Measurements from ENCODE around the gene PLEK. TPM values are rescaled to one million over a fixed set of nuclear protein-coding genes. Genes with fewer than 3 reads are reported as not detected.
A peak's percentile ranks its signal among the peaks of the same experiment; 100 is the strongest.

Gene PLEK
- total and polyA plus RNA-seq, 9 of the 15 experiments (the other 6 are each of a cell fraction or from before 2014, with no cell fraction given), result 0.14 to 1.2 (median 0.36) TPM

DNA sequence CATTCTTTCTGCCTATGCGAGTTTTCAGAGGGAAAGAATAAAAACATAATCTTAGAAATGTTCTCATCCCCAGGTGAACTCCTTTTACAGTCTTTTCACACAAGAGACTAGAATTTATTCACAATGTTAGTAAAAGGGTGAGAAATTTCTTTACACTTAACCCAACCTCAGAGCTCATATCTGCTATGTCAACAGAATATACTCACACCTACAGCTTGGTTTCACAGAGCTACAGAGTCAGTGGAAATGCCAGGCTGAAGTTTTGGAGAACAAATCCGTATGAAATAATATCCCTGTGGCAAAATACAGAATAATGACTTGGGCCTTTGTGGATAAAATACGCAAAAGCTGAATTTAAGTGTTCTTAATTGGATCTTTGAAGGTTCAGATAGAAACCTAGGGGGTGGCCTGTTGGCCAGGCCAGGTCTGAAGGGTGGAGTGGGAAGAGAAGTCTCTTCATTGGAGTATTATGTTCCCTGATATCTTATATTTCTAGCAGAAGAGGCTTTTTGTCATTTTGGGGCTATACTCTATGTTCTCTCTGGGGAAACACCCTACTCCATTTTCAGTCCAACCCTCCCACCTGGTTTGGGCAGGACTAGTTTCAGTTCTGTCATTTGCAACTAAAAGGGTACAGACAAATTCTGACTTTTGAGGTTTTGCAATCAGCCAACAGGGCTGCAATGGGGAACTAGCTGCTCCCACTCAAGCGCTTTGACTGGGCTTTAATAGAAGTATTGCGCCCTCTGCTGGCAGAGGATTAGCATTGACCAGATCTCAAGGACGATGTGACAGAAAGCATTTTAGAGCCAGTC, 76.3 kb downstream of the PLEK start (continued):
- TF ChIP-seq, protein P1, sequence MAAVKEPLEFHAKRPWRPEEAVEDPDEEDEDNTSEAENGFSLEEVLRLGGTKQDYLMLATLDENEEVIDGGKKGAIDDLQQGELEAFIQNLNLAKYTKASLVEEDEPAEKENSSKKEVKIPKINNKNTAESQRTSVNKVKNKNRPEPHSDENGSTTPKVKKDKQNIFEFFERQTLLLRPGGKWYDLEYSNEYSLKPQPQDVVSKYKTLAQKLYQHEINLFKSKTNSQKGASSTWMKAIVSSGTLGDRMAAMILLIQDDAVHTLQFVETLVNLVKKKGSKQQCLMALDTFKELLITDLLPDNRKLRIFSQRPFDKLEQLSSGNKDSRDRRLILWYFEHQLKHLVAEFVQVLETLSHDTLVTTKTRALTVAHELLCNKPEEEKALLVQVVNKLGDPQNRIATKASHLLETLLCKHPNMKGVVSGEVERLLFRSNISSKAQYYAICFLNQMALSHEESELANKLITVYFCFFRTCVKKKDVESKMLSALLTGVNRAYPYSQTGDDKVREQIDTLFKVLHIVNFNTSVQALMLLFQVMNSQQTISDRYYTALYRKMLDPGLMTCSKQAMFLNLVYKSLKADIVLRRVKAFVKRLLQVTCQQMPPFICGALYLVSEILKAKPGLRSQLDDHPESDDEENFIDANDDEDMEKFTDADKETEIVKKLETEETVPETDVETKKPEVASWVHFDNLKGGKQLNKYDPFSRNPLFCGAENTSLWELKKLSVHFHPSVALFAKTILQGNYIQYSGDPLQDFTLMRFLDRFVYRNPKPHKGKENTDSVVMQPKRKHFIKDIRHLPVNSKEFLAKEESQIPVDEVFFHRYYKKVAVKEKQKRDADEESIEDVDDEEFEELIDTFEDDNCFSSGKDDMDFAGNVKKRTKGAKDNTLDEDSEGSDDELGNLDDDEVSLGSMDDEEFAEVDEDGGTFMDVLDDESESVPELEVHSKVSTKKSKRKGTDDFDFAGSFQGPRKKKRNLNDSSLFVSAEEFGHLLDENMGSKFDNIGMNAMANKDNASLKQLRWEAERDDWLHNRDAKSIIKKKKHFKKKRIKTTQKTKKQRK (IDR thresholded peaks at IDR 0.05; ENCODE audit: borderline replicate concordance, low read depth, low read length), result no peak
- TF ChIP-seq ZBTB7A (IDR thresholded peaks at IDR 0.05; ENCODE audit: borderline replicate concordance, control insufficient read depth, low read depth, low read length), result no peak
- TF ChIP-seq NFIC (IDR thresholded peaks at IDR 0.05), result no peak
- TF ChIP-seq ZNF561 (CRISPR knock-in tag; conservative IDR thresholded peaks at IDR 0.05), result no peak
- no peak for TF ChIP-seq SNIP1 (IDR thresholded peaks at IDR 0.05; ENCODE audit: low read depth)
- TF ChIP-seq PRPF4 (IDR thresholded peaks at IDR 0.05; ENCODE audit: insufficient read depth, low read depth, low read length, poor library complexity, severe bottlenecking), result no peak
- no peak for TF ChIP-seq MNT (conservative IDR thresholded peaks at IDR 0.05)
- TF ChIP-seq U2AF1 (optimal IDR thresholded peaks at IDR 0.05; ENCODE audit: low read depth, low read length), result no peak
- TF ChIP-seq CBFA2T3 (IDR thresholded peaks at IDR 0.05), result no peak
- TF ChIP-seq ARHGAP35 (IDR thresholded peaks at IDR 0.05; ENCODE audit: partially characterized antibody), result no peak
- peak; percentile 56; the same call in 1 of the 2 replicates for TF ChIP-seq EP300 (IDR thresholded peaks at IDR 0.05; ENCODE audit: low read length)
- TF ChIP-seq, protein P2, sequence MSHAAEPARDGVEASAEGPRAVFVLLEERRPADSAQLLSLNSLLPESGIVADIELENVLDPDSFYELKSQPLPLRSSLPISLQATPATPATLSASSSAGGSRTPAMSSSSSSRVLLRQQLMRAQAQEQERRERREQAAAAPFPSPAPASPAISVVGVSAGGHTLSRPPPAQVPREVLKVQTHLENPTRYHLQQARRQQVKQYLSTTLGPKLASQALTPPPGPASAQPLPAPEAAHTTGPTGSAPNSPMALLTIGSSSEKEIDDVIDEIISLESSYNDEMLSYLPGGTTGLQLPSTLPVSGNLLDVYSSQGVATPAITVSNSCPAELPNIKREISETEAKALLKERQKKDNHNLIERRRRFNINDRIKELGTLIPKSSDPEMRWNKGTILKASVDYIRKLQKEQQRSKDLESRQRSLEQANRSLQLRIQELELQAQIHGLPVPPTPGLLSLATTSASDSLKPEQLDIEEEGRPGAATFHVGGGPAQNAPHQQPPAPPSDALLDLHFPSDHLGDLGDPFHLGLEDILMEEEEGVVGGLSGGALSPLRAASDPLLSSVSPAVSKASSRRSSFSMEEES (CRISPR knock-in tag; IDR thresholded peaks at IDR 0.05), result no peak
- TF ChIP-seq ZNF140 (CRISPR knock-in tag; IDR thresholded peaks at IDR 0.05), result no peak
- peak; percentile 46; the same call in 1 of the 2 replicates for TF ChIP-seq ELF1 (tag; IDR thresholded peaks at IDR 0.05)
- TF ChIP-seq KLF16 (IDR thresholded peaks at IDR 0.05), result no peak
- TF ChIP-seq ZNF436 (CRISPR knock-in tag; IDR thresholded peaks at IDR 0.05), result no peak
- peak; percentile 98 for TF ChIP-seq DEAF1 (CRISPR knock-in tag; IDR thresholded peaks at IDR 0.05)
